ENCODE measurements around the gene TMEM120B.

The TMEM120B gene

GRCh38 chr12:121793838-121794533 lies 81.4 kb downstream of the TMEM120B start:
- Histone ChIP-seq H3K4me1 (ENCODE audit: control insufficient read depth, insufficient read depth, low read length) (peaks cover 17% of the 10 kb centered on the region), H3K36me3 (ENCODE audit: control insufficient read depth in 2 of 2, insufficient read depth in 1 of 2, low read length in 2 of 2) (peaks cover 0 to 25% of the 10 kb centered on the region in 2 experiments; a peak in 1 of 3 replicates), H3K9me3 (ENCODE audit: control insufficient read depth, insufficient read depth, low read depth, low read length) (no peaks in the 10 kb centered on the region), H3K27ac (ENCODE audit: extremely low read depth, low read depth, low read length) (peak overlapping the region; percentile 0; the same call in 1 of the 2 replicates), H3K4me3 (ENCODE audit: low read depth, low read length) (peak overlapping the region; percentile 50)
- ChIA-PET CTCF (interaction anchor here (0.6 to 9.8 kb wide), 68 partner anchors 14 to 660 kb away, joined by 3 to 393 read pairs (median 5); partner anchors contain the start of genes HPD, ORAI1, PSMD9 and SETD1B), POLR2A (interaction anchor here (0.5 to 8.9 kb wide), 12 partner anchors 9 to 336 kb away, joined by 3 to 165 read pairs (median 4); partner anchors contain the start of genes PSMD9, SETD1B and TMEM120B)
- no peak for TF ChIP-seq ZNF121 (tag by site-specific recombination; IDR thresholded peaks at IDR 0.05)
- TF ChIP-seq ZNF114 (tag by site-specific recombination; IDR thresholded peaks at IDR 0.05), result no peak
- TF ChIP-seq PRDM2 (tag by site-specific recombination; IDR thresholded peaks at IDR 0.05; ENCODE audit: borderline replicate concordance), result no peak
- TF ChIP-seq KLF16 (tag by site-specific recombination; IDR thresholded peaks at IDR 0.05), result peak; percentile 81
- peak; percentile 99 for TF ChIP-seq ZXDB (tag by site-specific recombination; IDR thresholded peaks at IDR 0.05)
- TF ChIP-seq AEBP2 (tag by site-specific recombination; IDR thresholded peaks at IDR 0.05; ENCODE audit: borderline replicate concordance), result no peak
- TF ChIP-seq ZIC2 (tag by site-specific recombination; IDR thresholded peaks at IDR 0.05), result 0 out of 2 replicates have a peak, but pooled peaks have one; percentile 44
- no peak; the same call in 1 of the 2 replicates for TF ChIP-seq ZNF768 (tag by site-specific recombination; IDR thresholded peaks at IDR 0.05)
- TF ChIP-seq HIC1 (tag by site-specific recombination; IDR thresholded peaks at IDR 0.05), result peak; percentile 93
- TF ChIP-seq MYNN (tag by site-specific recombination; IDR thresholded peaks at IDR 0.05; ENCODE audit: borderline replicate concordance), result no peak
- TF ChIP-seq ZFP41 (tag by site-specific recombination; IDR thresholded peaks at IDR 0.05; ENCODE audit: borderline replicate concordance), result no peak
- no peak; the same call in 1 of the 2 replicates for TF ChIP-seq ZSCAN4 (tag by site-specific recombination; IDR thresholded peaks at IDR 0.05)
- TF ChIP-seq ZNF791 (tag by site-specific recombination; IDR thresholded peaks at IDR 0.05), result no peak
- peak; percentile 47; the same call in 1 of the 2 replicates for TF ChIP-seq REST (tag by site-specific recombination; IDR thresholded peaks at IDR 0.05)
- peak; percentile 76 for TF ChIP-seq ZNF629 (tag by site-specific recombination; IDR thresholded peaks at IDR 0.05)
- TF ChIP-seq ZNF146 (tag by site-specific recombination; IDR thresholded peaks at IDR 0.05), result peak; percentile 50
- TF ChIP-seq ZNF274 (IDR thresholded peaks at IDR 0.05; ENCODE audit: low read length), result no peak
- no peak for TF ChIP-seq ZNF274 (tag by site-specific recombination; IDR thresholded peaks at IDR 0.05; ENCODE audit: borderline replicate concordance)
- TF ChIP-seq ZNF48 (tag by site-specific recombination; IDR thresholded peaks at IDR 0.05), result no peak
- peak; percentile 49 for TF ChIP-seq ZFP69B (tag by site-specific recombination; IDR thresholded peaks at IDR 0.05)
- no peak for TF ChIP-seq ZFP3 (tag by site-specific recombination; IDR thresholded peaks at IDR 0.05; ENCODE audit: low read depth)
- 0 out of 2 replicates have a peak, but pooled peaks have one; percentile 61 for TF ChIP-seq ZNF76 (tag by site-specific recombination; IDR thresholded peaks at IDR 0.05; ENCODE audit: borderline replicate concordance, low read depth)
- no peak for TF ChIP-seq ZNF677 (tag by site-specific recombination; IDR thresholded peaks at IDR 0.05)

Measured in HEK293 (cell line).